GM23338 (cell line): ENCODE data around the gene KIF18A. TPM values are rescaled to one million over a fixed set of nuclear protein-coding genes. Genes with fewer than 3 reads are reported as not detected.

Source experiments
- ATAC-seq: fragments of 200-7000 bp; cut with Tn5 transposase; 3 replicates; pipeline ENCODE4 v1.9.1; 2020
- DNase-seq: peaks from one replicate; pipeline ENCODE4 v3.0.0-alpha.2; 2015; ENCODE audit warnings: low spot score
- H2AFZ ChIP-seq: fragments of 200-600 bp; sonication (generic); 2 replicates; pipeline ENCODE4 v1.8.0; 2016; ENCODE audit warnings: antibody characterized with exemption, mild to moderate bottlenecking, moderate library complexity
- H3F3A ChIP-seq: fragments of 200-600 bp; sonication (generic); replicated peaks from 2 replicates; pipeline ENCODE4 v1.8.0; 2017; ENCODE audit warnings: antibody characterized with exemption, mixed run types, low read depth
- H3K27ac ChIP-seq: fragments of 200-600 bp; sonication (generic); 2 replicates; pipeline ENCODE4 v1.6.1; 2016; ENCODE audit warnings: low read depth
- H3K27me3 ChIP-seq: fragments of 200-600 bp; sonication (generic); 2 replicates; pipeline ENCODE4 v1.8.0; 2016; ENCODE audit warnings: mild to moderate bottlenecking, mixed run types, moderate library complexity; ENCODE audit not compliant: insufficient read depth
- H3K36me3 ChIP-seq: fragments of 200-600 bp; sonication (generic); 2 replicates; pipeline ENCODE4 v1.8.0; 2016; ENCODE audit warnings: mild to moderate bottlenecking; ENCODE audit not compliant: insufficient read depth
- H3K4me1 ChIP-seq: fragments of 200-600 bp; sonication (generic); 2 replicates; pipeline ENCODE4 v1.8.0; 2016; ENCODE audit warnings: mild to moderate bottlenecking, moderate library complexity; ENCODE audit not compliant: insufficient read depth
- H3K4me2 ChIP-seq: fragments of 200-600 bp; sonication (generic); 2 replicates; pipeline ENCODE4 v1.7.1; 2017; ENCODE audit warnings: mixed run types
- H3K4me3 ChIP-seq: fragments of 200-600 bp; sonication (generic); 2 replicates; pipeline ENCODE4 v1.6.1; 2016; ENCODE audit warnings: mixed run types
- H3K79me2 ChIP-seq: fragments of 200-600 bp; sonication (generic); replicated peaks from 2 replicates; pipeline ENCODE4 v1.8.0; 2017; ENCODE audit warnings: mild to moderate bottlenecking; ENCODE audit not compliant: insufficient read depth
- H3K9me2 ChIP-seq: fragments of 200-600 bp; sonication (generic); 2 replicates; pipeline ENCODE4 v1.8.0; 2017; ENCODE audit not compliant: insufficient read depth
- H4K20me1 ChIP-seq: fragments of 200-600 bp; sonication (generic); replicated peaks from 2 replicates; pipeline ENCODE4 v1.8.0; 2017; ENCODE audit warnings: mild to moderate bottlenecking; ENCODE audit not compliant: insufficient read depth
- H3K27ac Mint-ChIP-seq: 2 replicates; pipeline ENCODE4 v1.8.0; 2020; ENCODE audit warnings: inconsistent platforms, mild to moderate bottlenecking, moderate library complexity, mixed read lengths
- H3K27me3 Mint-ChIP-seq: 3 replicates; pipeline ENCODE4 v1.8.0; 2022; ENCODE audit warnings: low read depth, mild to moderate bottlenecking, moderate library complexity, mixed read lengths, inconsistent platforms; ENCODE audit not compliant: insufficient read depth, poor library complexity
- H3K36me3 Mint-ChIP-seq: 3 replicates; pipeline ENCODE4 v1.8.0; 2021; ENCODE audit warnings: low read depth, mild to moderate bottlenecking, inconsistent platforms, moderate library complexity, mixed read lengths
- H3K4me1 Mint-ChIP-seq: 3 replicates; pipeline ENCODE4 v1.8.0; 2020; ENCODE audit warnings: mild to moderate bottlenecking, inconsistent platforms, mixed read lengths
- H3K4me3 Mint-ChIP-seq: 3 replicates; pipeline ENCODE4 v1.8.0; 2021; ENCODE audit warnings: moderate library complexity, mild to moderate bottlenecking, inconsistent platforms, mixed read lengths
- H3K9me3 Mint-ChIP-seq: 3 replicates; pipeline ENCODE4 v1.8.0; 2020; ENCODE audit warnings: moderate library complexity, mild to moderate bottlenecking, inconsistent platforms, mixed read lengths
- CREB1 ChIP-seq: fragments of 250-450 bp; sonication (Bioruptor Pico); IDR thresholded peaks from 2 replicates; pipeline ENCODE4 v1.5.0; 2020; ENCODE audit warnings: low read depth, mild to moderate bottlenecking, moderate library complexity
- ETS1 ChIP-seq: IDR thresholded peaks from 2 replicates; pipeline ENCODE4 v1.6.1; 2016; ENCODE audit warnings: antibody characterized with exemption
- EZH2 ChIP-seq: fragments of 200-600 bp; sonication (generic); IDR thresholded peaks from one replicate; pipeline ENCODE4 v1.8.0; 2017; ENCODE audit warnings: antibody characterized with exemption, mild to moderate bottlenecking, low read depth; ENCODE audit not compliant: unreplicated experiment
- EZH2phosphoT487 ChIP-seq: fragments of 200-600 bp; sonication (generic); IDR thresholded peaks from one replicate; pipeline ENCODE4 v1.8.1; 2018; ENCODE audit warnings: antibody characterized with exemption; ENCODE audit not compliant: unreplicated experiment
- JUNB ChIP-seq: IDR thresholded peaks from one replicate; pipeline ENCODE4 v1.6.1; 2016; ENCODE audit warnings: antibody characterized with exemption; ENCODE audit not compliant: unreplicated experiment
- NANOG ChIP-seq: IDR thresholded peaks from 2 replicates; pipeline ENCODE4 v1.6.1; 2016; ENCODE audit warnings: antibody characterized with exemption, borderline replicate concordance
- POLR2AphosphoS5 ChIP-seq: IDR thresholded peaks from 2 replicates; pipeline ENCODE4 v1.6.1; 2016; ENCODE audit warnings: antibody characterized with exemption, low read depth
- REST ChIP-seq: IDR thresholded peaks from one replicate; pipeline ENCODE4 v1.6.1; 2018; ENCODE audit warnings: antibody characterized with exemption; ENCODE audit not compliant: unreplicated experiment
- STAT1 ChIP-seq: IDR thresholded peaks from one replicate; pipeline ENCODE4 v1.6.1; 2016; ENCODE audit warnings: antibody characterized with exemption; ENCODE audit not compliant: unreplicated experiment
- ZNF114 ChIP-seq: fragments of 250-450 bp; sonication (Bioruptor Pico); IDR thresholded peaks from 2 replicates; pipeline ENCODE4 v1.5.0; 2020; ENCODE audit warnings: mild to moderate bottlenecking, moderate library complexity
- ZNF331 ChIP-seq: fragments of 250-450 bp; sonication (Bioruptor Pico); IDR thresholded peaks from 2 replicates; pipeline ENCODE4 v1.5.0; 2020; ENCODE audit warnings: low read depth, mild to moderate bottlenecking, moderate library complexity
- polyA plus RNA-seq: library from polyadenylated mRNA; unstranded; fragments of >200 nt; fragmentation: Nextera tagmentation; extraction: Ambion mirVana; gene quantifications from 2 replicates; pipeline ENCODE4 v1.2.1, GENCODE V29; 2016
- total RNA-seq: library from RNA; depleted of rRNA; stranded (reverse); fragments of >200 nt; shearing (Covaris generic); gene quantifications from 2 replicates; pipeline ENCODE4 v1.2.3, GENCODE V29; 2014
- TF ChIP-seq, protein P1 (sequence below): fragments of 250-450 bp; sonication (Bioruptor Pico); IDR thresholded peaks from 2 replicates; pipeline ENCODE4 v1.5.0; 2020; ENCODE audit warnings: mild to moderate bottlenecking, moderate library complexity
- TF ChIP-seq, protein P2 (sequence below), 2 experiments: fragments of 200-600 bp in 1 of 2; sonication (generic) in 1 of 2; conservative IDR thresholded peaks; 2 replicates each; pipeline versions ENCODE4 v1.5.1 to v1.6.1; 2016 to 2017; ENCODE audit warnings: antibody characterized with exemption in 2 of 2, low read depth in 2 of 2, mild to moderate bottlenecking in 2 of 2, moderate library complexity in 1 of 2

The KIF18A gene
- total and polyA plus RNA-seq, 2 experiments from 2014 or later: 22.2 to 26.5 TPM

DNA sequence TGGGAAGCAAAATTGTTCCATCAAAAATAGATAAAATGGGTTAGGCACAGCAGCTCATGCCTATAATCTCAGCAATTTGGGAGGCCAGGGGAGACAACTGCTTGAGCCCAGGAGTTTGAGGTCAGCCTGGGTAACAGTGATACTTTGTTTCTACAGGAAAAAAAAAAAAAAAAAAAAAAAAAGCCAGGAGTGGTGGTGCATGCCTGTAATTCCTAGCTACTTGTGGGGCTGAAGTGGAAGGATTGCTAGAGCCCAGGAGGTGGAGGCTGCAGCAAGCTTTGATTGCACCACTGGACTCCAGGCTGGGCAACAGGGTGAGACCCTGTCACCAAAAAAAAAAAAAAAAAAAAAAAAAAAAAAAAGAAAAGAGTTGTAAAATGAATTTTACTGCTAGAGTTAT, 49.6 kb downstream of the KIF18A start:
- no peaks in the 10 kb centered on the region; the same call in 1 of the 2 replicates for H3K36me3 ChIP-seq
- Mint-ChIP-seq H3K36me3 (peaks cover 9% of the 10 kb centered on the region; the same call in 1 of the 3 replicates), H3K27ac (no peak overlapping the region), H3K27me3 (no peaks in the 10 kb centered on the region), H3K4me1 (peaks cover 5% of the 10 kb centered on the region; the same call in 2 of the 3 replicates), H3K9me3 (no peaks in the 10 kb centered on the region), H3K4me3 (no peak overlapping the region)
- ATAC-seq: no peak
- no peak overlapping the region for H3K4me3 ChIP-seq
- no peak overlapping the region for H3K4me2 ChIP-seq
- TF ChIP-seq CREB1 (CRISPR knock-in tag) (no peak), JUNB (no peak), ZNF114 (CRISPR knock-in tag) (no peak), ETS1 (no peak), ZNF331 (CRISPR knock-in tag) (no peak), EZH2 (no peak), REST (no peak), EZH2phosphoT487 (no peak), STAT1 (no peak), NANOG (no peak), POLR2AphosphoS5 (no peak)
- TF ChIP-seq, protein P1, sequence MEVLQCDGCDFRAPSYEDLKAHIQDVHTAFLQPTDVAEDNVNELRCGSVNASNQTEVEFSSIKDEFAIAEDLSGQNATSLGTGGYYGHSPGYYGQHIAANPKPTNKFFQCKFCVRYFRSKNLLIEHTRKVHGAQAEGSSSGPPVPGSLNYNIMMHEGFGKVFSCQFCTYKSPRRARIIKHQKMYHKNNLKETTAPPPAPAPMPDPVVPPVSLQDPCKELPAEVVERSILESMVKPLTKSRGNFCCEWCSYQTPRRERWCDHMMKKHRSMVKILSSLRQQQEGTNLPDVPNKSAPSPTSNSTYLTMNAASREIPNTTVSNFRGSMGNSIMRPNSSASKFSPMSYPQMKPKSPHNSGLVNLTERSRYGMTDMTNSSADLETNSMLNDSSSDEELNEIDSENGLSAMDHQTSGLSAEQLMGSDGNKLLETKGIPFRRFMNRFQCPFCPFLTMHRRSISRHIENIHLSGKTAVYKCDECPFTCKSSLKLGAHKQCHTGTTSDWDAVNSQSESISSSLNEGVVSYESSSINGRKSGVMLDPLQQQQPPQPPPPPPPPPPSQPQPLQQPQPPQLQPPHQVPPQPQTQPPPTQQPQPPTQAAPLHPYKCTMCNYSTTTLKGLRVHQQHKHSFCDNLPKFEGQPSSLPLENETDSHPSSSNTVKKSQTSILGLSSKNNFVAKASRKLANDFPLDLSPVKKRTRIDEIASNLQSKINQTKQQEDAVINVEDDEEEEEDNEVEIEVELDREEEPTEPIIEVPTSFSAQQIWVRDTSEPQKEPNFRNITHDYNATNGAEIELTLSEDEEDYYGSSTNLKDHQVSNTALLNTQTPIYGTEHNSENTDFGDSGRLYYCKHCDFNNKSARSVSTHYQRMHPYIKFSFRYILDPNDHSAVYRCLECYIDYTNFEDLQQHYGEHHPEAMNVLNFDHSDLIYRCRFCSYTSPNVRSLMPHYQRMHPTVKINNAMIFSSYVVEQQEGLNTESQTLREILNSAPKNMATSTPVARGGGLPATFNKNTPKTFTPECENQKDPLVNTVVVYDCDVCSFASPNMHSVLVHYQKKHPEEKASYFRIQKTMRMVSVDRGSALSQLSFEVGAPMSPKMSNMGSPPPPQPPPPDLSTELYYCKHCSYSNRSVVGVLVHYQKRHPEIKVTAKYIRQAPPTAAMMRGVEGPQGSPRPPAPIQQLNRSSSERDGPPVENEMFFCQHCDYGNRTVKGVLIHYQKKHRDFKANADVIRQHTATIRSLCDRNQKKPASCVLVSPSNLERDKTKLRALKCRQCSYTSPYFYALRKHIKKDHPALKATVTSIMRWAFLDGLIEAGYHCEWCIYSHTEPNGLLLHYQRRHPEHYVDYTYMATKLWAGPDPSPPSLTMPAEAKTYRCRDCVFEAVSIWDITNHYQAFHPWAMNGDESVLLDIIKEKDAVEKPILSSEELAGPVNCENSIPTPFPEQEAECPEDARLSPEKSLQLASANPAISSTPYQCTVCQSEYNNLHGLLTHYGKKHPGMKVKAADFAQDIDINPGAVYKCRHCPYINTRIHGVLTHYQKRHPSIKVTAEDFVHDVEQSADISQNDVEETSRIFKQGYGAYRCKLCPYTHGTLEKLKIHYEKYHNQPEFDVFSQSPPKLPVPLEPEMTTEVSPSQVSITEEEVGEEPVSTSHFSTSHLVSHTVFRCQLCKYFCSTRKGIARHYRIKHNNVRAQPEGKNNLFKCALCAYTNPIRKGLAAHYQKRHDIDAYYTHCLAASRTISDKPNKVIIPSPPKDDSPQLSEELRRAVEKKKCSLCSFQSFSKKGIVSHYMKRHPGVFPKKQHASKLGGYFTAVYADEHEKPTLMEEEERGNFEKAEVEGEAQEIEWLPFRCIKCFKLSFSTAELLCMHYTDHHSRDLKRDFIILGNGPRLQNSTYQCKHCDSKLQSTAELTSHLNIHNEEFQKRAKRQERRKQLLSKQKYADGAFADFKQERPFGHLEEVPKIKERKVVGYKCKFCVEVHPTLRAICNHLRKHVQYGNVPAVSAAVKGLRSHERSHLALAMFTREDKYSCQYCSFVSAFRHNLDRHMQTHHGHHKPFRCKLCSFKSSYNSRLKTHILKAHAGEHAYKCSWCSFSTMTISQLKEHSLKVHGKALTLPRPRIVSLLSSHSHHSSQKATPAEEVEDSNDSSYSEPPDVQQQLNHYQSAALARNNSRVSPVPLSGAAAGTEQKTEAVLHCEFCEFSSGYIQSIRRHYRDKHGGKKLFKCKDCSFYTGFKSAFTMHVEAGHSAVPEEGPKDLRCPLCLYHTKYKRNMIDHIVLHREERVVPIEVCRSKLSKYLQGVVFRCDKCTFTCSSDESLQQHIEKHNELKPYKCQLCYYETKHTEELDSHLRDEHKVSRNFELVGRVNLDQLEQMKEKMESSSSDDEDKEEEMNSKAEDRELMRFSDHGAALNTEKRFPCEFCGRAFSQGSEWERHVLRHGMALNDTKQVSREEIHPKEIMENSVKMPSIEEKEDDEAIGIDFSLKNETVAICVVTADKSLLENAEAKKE (CRISPR knock-in tag): no peak
- TF ChIP-seq, protein P2, sequence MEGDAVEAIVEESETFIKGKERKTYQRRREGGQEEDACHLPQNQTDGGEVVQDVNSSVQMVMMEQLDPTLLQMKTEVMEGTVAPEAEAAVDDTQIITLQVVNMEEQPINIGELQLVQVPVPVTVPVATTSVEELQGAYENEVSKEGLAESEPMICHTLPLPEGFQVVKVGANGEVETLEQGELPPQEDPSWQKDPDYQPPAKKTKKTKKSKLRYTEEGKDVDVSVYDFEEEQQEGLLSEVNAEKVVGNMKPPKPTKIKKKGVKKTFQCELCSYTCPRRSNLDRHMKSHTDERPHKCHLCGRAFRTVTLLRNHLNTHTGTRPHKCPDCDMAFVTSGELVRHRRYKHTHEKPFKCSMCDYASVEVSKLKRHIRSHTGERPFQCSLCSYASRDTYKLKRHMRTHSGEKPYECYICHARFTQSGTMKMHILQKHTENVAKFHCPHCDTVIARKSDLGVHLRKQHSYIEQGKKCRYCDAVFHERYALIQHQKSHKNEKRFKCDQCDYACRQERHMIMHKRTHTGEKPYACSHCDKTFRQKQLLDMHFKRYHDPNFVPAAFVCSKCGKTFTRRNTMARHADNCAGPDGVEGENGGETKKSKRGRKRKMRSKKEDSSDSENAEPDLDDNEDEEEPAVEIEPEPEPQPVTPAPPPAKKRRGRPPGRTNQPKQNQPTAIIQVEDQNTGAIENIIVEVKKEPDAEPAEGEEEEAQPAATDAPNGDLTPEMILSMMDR (conservative IDR thresholded peaks at IDR 0.05; ENCODE audit: low read depth in 2 of 2): no peak
- H2AFZ ChIP-seq: no peak overlapping the region
- no peaks in the 10 kb centered on the region for H3F3A ChIP-seq
- H3K27me3 ChIP-seq: no peaks in the 10 kb centered on the region
- peak; percentile 1 for DNase-seq
- no peaks in the 10 kb centered on the region for H3K4me1 ChIP-seq
- H3K9me2 ChIP-seq: no peaks in the 10 kb centered on the region
- no peaks in the 10 kb centered on the region for H3K79me2 ChIP-seq
- no peaks in the 10 kb centered on the region for H4K20me1 ChIP-seq
- no peak overlapping the region for H3K27ac ChIP-seq
